Measurements from ENCODE around the gene CACNA1E.

CACNA1E gene

GRCh38 chr1:181485287-181486097, 2.2 kb downstream of the CACNA1E start:
- peak; percentile 87 for DNase-seq

GRCh38 chr1:181486098-181486420, 2.7 kb downstream of the CACNA1E start:
- DNase-seq, result no peak

- DNase-seq, result no peak
Observed at GRCh38 chr1:181488866-181489265, 5.5 kb downstream of the CACNA1E start.

- no peak for DNase-seq
Observed at GRCh38 chr1:181490276-181490675, 7.0 kb downstream of the CACNA1E start.

- DNase-seq, result no peak
Observed at GRCh38 chr1:181490740-181491712, 7.7 kb downstream of the CACNA1E start.

GRCh38 chr1:181493166-181493565, 9.8 kb downstream of the CACNA1E start:
- DNase-seq, result no peak

- DNase-seq, result no peak
Observed at GRCh38 chr1:181493885-181494284, 10.6 kb downstream of the CACNA1E start.

GRCh38 chr1:181496759-181497158, 13.4 kb downstream of the CACNA1E start:
- DNase-seq, result no peak

GRCh38 chr1:181497870-181498269, 14.6 kb downstream of the CACNA1E start:
- no peak for DNase-seq

- DNase-seq, result no peak
Observed at GRCh38 chr1:181499825-181500224, 16.5 kb downstream of the CACNA1E start.

- DNase-seq, result no peak
Observed at GRCh38 chr1:181500636-181501035, 17.3 kb downstream of the CACNA1E start.

- DNase-seq, result no peak
Observed at GRCh38 chr1:181501612-181502011, 18.3 kb downstream of the CACNA1E start.

GRCh38 chr1:181503171-181503810, 20.0 kb downstream of the CACNA1E start:
- DNase-seq, result no peak

GRCh38 chr1:181504399-181504842, 21.1 kb downstream of the CACNA1E start:
- peak; percentile 39 for DNase-seq

- no peak for DNase-seq
Observed at GRCh38 chr1:181506563-181507353, 23.4 kb downstream of the CACNA1E start.

GRCh38 chr1:181508486-181509165, 25.3 kb downstream of the CACNA1E start:
- no peak for DNase-seq

GRCh38 chr1:181513786-181514297, 30.5 kb downstream of the CACNA1E start:
- no peak for DNase-seq

- peak; percentile 81 for DNase-seq
Observed at GRCh38 chr1:181514298-181515290, 31.3 kb downstream of the CACNA1E start.

GRCh38 chr1:181516706-181517105, 33.4 kb downstream of the CACNA1E start:
- DNase-seq, result no peak

GRCh38 chr1:181517181-181517875, 34.0 kb downstream of the CACNA1E start:
- no peak for DNase-seq

Data from NCI-H1105 treated with DMSO at 0.1 percent for 48 hours (cell line).